Type B pancreatic cell (in vitro differentiated cells): Measurements from ENCODE around the gene NOX5. TPM values are rescaled to one million over a fixed set of nuclear protein-coding genes. Genes with fewer than 3 reads are reported as not detected.
A peak's percentile ranks its signal among the peaks of the same experiment; 100 is the strongest.

ENCODE experiments used
- DNase-seq: peaks from one replicate; pipeline ENCODE4 v3.0.0; 2021; ENCODE audit warnings: mixed read lengths; ENCODE audit not compliant: unreplicated experiment; ENCODE audit errors: extremely low spot score
- H3K27ac Mint-ChIP-seq: 2 replicates; pipeline ENCODE4 v1.8.0; 2021; ENCODE audit warnings: mild to moderate bottlenecking, mixed read lengths
- H3K27me3 Mint-ChIP-seq: 2 replicates; pipeline ENCODE4 v1.8.0; 2021; ENCODE audit warnings: mixed read lengths
- H3K36me3 Mint-ChIP-seq: 2 replicates; pipeline ENCODE4 v1.8.0; 2021; ENCODE audit warnings: mixed read lengths
- H3K4me1 Mint-ChIP-seq: one replicate; pipeline ENCODE4 v1.8.0; 2021; ENCODE audit warnings: mixed read lengths; ENCODE audit not compliant: unreplicated experiment
- H3K4me3 Mint-ChIP-seq: 2 replicates; pipeline ENCODE4 v1.8.0; 2021; ENCODE audit warnings: mild to moderate bottlenecking, mixed read lengths
- H3K9me3 Mint-ChIP-seq: 2 replicates; pipeline ENCODE4 v1.8.0; 2021; ENCODE audit warnings: mixed read lengths
- CTCF ChIP-seq: fragments of 200-600 bp; sonication (generic); conservative IDR thresholded peaks from 2 replicates; pipeline ENCODE4 v1.5.0; 2021; ENCODE audit warnings: antibody characterized with exemption, mild to moderate bottlenecking
- total RNA-seq: library from RNA; stranded (reverse); gene quantifications from 2 replicates; pipeline ENCODE4 v1.2.1, GENCODE V29; 2021; ENCODE audit warnings: low replicate concordance

The NOX5 gene
- total RNA-seq, 1 donor from 2014 or later = not detected

- DNase-seq = no peak
- Mint-ChIP-seq H3K27ac (peak overlapping the region; percentile 6), H3K4me3 (no peak overlapping the region), H3K4me1 (peaks cover 18% of the 10 kb centered on the region), H3K27me3 (peaks cover 3% of the 10 kb centered on the region), H3K36me3 (no peaks in the 10 kb centered on the region), H3K9me3 (no peaks in the 10 kb centered on the region)
- TF ChIP-seq CTCF = no peak
Measured at GRCh38 chr15:68992696-68993095, 21.8 kb upstream of the NOX5 start.

GRCh38 chr15:68993276-68993675 lies 21.2 kb upstream of the NOX5 start:
- Mint-ChIP-seq H3K9me3 (no peaks in the 10 kb centered on the region), H3K27me3 (peaks cover 3% of the 10 kb centered on the region), H3K4me3 (no peak overlapping the region), H3K4me1 (peaks cover 21% of the 10 kb centered on the region), H3K36me3 (no peaks in the 10 kb centered on the region), H3K27ac (no peak overlapping the region)
- DNase-seq = no peak
- no peak for TF ChIP-seq CTCF

GRCh38 chr15:68994149-68994548 lies 20.3 kb upstream of the NOX5 start:
- H3K36me3 Mint-ChIP-seq = no peaks in the 10 kb centered on the region
- DNase-seq = no peak
- H3K4me3 Mint-ChIP-seq = no peak overlapping the region
- H3K27me3 Mint-ChIP-seq = peaks cover 3% of the 10 kb centered on the region
- no peak overlapping the region for H3K27ac Mint-ChIP-seq
- H3K4me1 Mint-ChIP-seq = peaks cover 23% of the 10 kb centered on the region
- no peak for TF ChIP-seq CTCF
- H3K9me3 Mint-ChIP-seq = peaks cover 4% of the 10 kb centered on the region

DNA sequence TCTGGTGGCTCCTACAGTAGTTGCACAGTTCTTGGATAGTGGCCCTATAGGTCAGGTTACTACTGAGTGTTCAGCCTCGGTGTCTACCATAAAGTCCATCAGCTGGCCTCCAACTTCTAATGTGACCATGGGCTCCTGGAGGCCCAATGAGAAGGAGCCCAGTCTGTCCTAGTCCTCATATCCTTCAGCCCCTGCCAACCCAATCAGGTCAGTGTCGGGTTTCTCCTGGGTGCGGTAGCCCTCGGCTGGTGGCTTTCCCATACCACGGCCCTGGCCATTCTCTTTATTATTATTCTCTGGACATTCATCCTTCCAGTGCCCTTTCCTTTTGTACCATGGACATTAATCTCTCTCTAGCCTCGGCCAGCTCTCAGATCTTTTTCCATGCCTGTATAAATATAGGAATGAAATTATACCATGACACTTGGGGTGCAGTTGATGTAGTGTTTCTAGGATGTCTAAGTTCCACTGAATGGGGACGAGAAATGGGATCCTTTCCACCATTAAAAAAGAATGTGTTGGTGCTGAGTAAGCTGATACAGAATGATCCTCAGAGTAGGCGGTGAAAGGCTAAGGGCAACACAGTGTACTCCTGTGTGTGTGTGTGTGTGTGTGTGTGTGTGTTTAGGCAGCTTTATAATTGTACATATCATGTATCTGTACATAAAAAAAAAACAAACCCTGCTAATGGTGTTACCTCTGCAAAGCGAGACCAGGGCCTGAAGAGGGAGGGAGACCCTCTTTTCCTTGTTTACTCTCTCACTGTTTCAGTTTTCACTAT lies 19.3 kb upstream of the NOX5 start:
- Mint-ChIP-seq H3K27me3 (peaks cover 3% of the 10 kb centered on the region), H3K9me3 (peaks cover 4% of the 10 kb centered on the region), H3K27ac (no peak overlapping the region), H3K4me3 (no peak overlapping the region), H3K4me1 (peaks cover 23% of the 10 kb centered on the region), H3K36me3 (no peaks in the 10 kb centered on the region)
- TF ChIP-seq CTCF = no peak
- no peak for DNase-seq

GRCh38 chr15:68997050-68997449 lies 17.4 kb upstream of the NOX5 start:
- Mint-ChIP-seq H3K4me1 (peaks cover 22% of the 10 kb centered on the region), H3K9me3 (peaks cover 4% of the 10 kb centered on the region), H3K36me3 (no peaks in the 10 kb centered on the region), H3K4me3 (no peak overlapping the region), H3K27me3 (no peaks in the 10 kb centered on the region), H3K27ac (no peak overlapping the region)
- TF ChIP-seq CTCF = no peak
- peak; percentile 24 for DNase-seq
